NCI-H774 (cell line): ENCODE results near the gene CD70.
"Not testable (repeated sequence)": the region's sequence is repeated elsewhere in the genome, so short reads cannot be mapped to it uniquely, and the experiment has no call there.

Experiments used
- DNase-seq: peaks from one replicate; lab custom pipeline; 2025; lab: John Stamatoyannopoulos, UW

The CD70 gene

GRCh38 chr19:6590827-6591319 is at the start of gene CD70:
TSS of gene CD70 (minus strand) at chr19:6591150. CDS start at chr19:6591002, 148 bp downstream.
- no peak for DNase-seq

- not testable (repeated sequence) for DNase-seq
Measured at GRCh38 chr19:6640333-6640732, 49.4 kb upstream of the CD70 start.

- no peak for DNase-seq
Measured at GRCh38 chr19:6639439-6639838, 48.5 kb upstream of the CD70 start.

- DNase-seq: not testable (repeated sequence)
Measured at GRCh38 chr19:6633456-6633813, 42.5 kb upstream of the CD70 start.

GRCh38 chr19:6632747-6633455 is 42.0 kb upstream of the CD70 start:
- DNase-seq: peak; percentile 22

- DNase-seq: peak; percentile 47
Measured at GRCh38 chr19:6632002-6632621, 41.2 kb upstream of the CD70 start.

GRCh38 chr19:6626764-6627163 is 35.8 kb upstream of the CD70 start:
- DNase-seq: no peak

GRCh38 chr19:6617374-6617773 is 26.4 kb upstream of the CD70 start:
- no peak for DNase-seq

- DNase-seq: no peak
Measured at GRCh38 chr19:6616011-6616410, 25.1 kb upstream of the CD70 start.

GRCh38 chr19:6613711-6614110 is 22.8 kb upstream of the CD70 start:
- no peak for DNase-seq

- no peak for DNase-seq
Measured at GRCh38 chr19:6610934-6611852, 20.2 kb upstream of the CD70 start.

GRCh38 chr19:6608940-6609339 is 18.0 kb upstream of the CD70 start:
- no peak for DNase-seq

- DNase-seq: not testable (repeated sequence)
Measured at GRCh38 chr19:6608146-6608545, 17.2 kb upstream of the CD70 start.

GRCh38 chr19:6606276-6607070 is 15.5 kb upstream of the CD70 start:
- not testable (repeated sequence) for DNase-seq

- DNase-seq: no peak
Measured at GRCh38 chr19:6604906-6605305, 14.0 kb upstream of the CD70 start.

- no peak for DNase-seq
Measured at GRCh38 chr19:6602729-6603114, 11.8 kb upstream of the CD70 start.

GRCh38 chr19:6601537-6602052 is 10.6 kb upstream of the CD70 start:
- DNase-seq: not testable (repeated sequence)

- DNase-seq: not testable (repeated sequence)
Measured at GRCh38 chr19:6600951-6601536, 10.1 kb upstream of the CD70 start.

- DNase-seq: no peak
Measured at GRCh38 chr19:6599866-6600454, 9.0 kb upstream of the CD70 start.

GRCh38 chr19:6598254-6598892 is 7.4 kb upstream of the CD70 start:
- not testable (repeated sequence) for DNase-seq
